MCF 10A (cell line): Measurements from ENCODE around the gene GDPD5. TPM values are rescaled to one million over a fixed set of nuclear protein-coding genes. Genes with fewer than 3 reads are reported as not detected.

Experiments
- BruUV-seq: library from RNA; stranded (reverse); fragments of 400-500 nt; replicated peaks from 2 replicates; lab custom pipeline; 2021; lab: Mats Ljungman, UMichigan
- CTCF ChIA-PET: fragments of 300-600 bp; sonication (Branson Sonifier 250); formaldehyde crosslinking; extraction: SDS; loops from one replicate; lab custom pipeline; 2021; ENCODE audit warnings: antibody characterized with exemption, inconsistent platforms; lab: Yijun Ruan, JAX
- POLR2A ChIA-PET: fragments of 300-600, 350-650 bp; sonication (Branson Sonifier 250); formaldehyde crosslinking; extraction: SDS; loops from one replicate; lab custom pipeline; 2020; ENCODE audit warnings: antibody characterized with exemption, inconsistent platforms; lab: Yijun Ruan, JAX
- DNase-seq: peaks from one replicate; pipeline ENCODE4 v3.0.0-alpha.2; 2018; ENCODE audit not compliant: unreplicated experiment
- H3K27ac Mint-ChIP-seq: one replicate; pipeline ENCODE4 v1.8.0; 2022; ENCODE audit warnings: mild to moderate bottlenecking, low read depth, mixed read lengths; ENCODE audit not compliant: unreplicated experiment
- H3K27me3 Mint-ChIP-seq: one replicate; pipeline ENCODE4 v1.8.0; 2022; ENCODE audit warnings: mixed read lengths; ENCODE audit not compliant: insufficient read depth, unreplicated experiment
- H3K36me3 Mint-ChIP-seq: one replicate; pipeline ENCODE4 v1.8.0; 2022; ENCODE audit warnings: mild to moderate bottlenecking, moderate library complexity, mixed read lengths; ENCODE audit not compliant: insufficient read depth, unreplicated experiment
- H3K4me1 Mint-ChIP-seq: one replicate; pipeline ENCODE4 v1.8.0; 2022; ENCODE audit warnings: mixed read lengths; ENCODE audit not compliant: insufficient read depth, unreplicated experiment
- H3K4me3 Mint-ChIP-seq: one replicate; pipeline ENCODE4 v1.8.0; 2022; ENCODE audit warnings: mild to moderate bottlenecking, moderate library complexity, mixed read lengths; ENCODE audit not compliant: unreplicated experiment
- H3K9me3 Mint-ChIP-seq: one replicate; pipeline ENCODE4 v1.8.0; 2022; ENCODE audit warnings: mixed read lengths; ENCODE audit not compliant: unreplicated experiment
- intact Hi-C: fragments of 100-400 bp; cut with micrococcal nuclease; formaldehyde crosslinking; loops from 2 replicates; pipeline ENCODE4 v1.14.1; 2022
- total RNA-seq: library from RNA; stranded (reverse); gene quantifications from 2 replicates; pipeline ENCODE4 v1.2.3, GENCODE V29; 2022
- TF ChIP-seq, protein P1 (sequence below): fragments of 200-600 bp; IDR thresholded peaks from one replicate; pipeline ENCODE4 v1.8.0; 2022; ENCODE audit warnings: antibody characterized with exemption, mild to moderate bottlenecking; ENCODE audit not compliant: unreplicated experiment

Gene GDPD5
- total RNA-seq, 1 experiment from 2014 or later = 5.6 TPM

GRCh38 chr11:75530577-75530976, 4.8 kb upstream of the GDPD5 start:
- no TSS peak for BruUV-seq
- ChIA-PET POLR2A (no interaction called here), CTCF (interaction anchor here (0.6 to 12.6 kb wide), 12 partner anchors 10 to 268 kb away, joined by 3 to 284 read pairs (median 4); no protein-coding TSS in a partner anchor)
- TF ChIP-seq, protein P1, sequence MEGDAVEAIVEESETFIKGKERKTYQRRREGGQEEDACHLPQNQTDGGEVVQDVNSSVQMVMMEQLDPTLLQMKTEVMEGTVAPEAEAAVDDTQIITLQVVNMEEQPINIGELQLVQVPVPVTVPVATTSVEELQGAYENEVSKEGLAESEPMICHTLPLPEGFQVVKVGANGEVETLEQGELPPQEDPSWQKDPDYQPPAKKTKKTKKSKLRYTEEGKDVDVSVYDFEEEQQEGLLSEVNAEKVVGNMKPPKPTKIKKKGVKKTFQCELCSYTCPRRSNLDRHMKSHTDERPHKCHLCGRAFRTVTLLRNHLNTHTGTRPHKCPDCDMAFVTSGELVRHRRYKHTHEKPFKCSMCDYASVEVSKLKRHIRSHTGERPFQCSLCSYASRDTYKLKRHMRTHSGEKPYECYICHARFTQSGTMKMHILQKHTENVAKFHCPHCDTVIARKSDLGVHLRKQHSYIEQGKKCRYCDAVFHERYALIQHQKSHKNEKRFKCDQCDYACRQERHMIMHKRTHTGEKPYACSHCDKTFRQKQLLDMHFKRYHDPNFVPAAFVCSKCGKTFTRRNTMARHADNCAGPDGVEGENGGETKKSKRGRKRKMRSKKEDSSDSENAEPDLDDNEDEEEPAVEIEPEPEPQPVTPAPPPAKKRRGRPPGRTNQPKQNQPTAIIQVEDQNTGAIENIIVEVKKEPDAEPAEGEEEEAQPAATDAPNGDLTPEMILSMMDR = no peak
- Mint-ChIP-seq H3K4me1 (peaks cover 5% of the 10 kb centered on the region), H3K9me3 (no peaks in the 10 kb centered on the region), H3K27me3 (no peaks in the 10 kb centered on the region), H3K27ac (no peak overlapping the region), H3K4me3 (no peak overlapping the region), H3K36me3 (no peaks in the 10 kb centered on the region)
- intact Hi-C loops = no loop called here
- DNase-seq = no peak

GRCh38 chr11:75527938-75528735, 2.4 kb upstream of the GDPD5 start:
- intact Hi-C loops = loop anchor here (2.0 kb wide), 1 partner anchor 29 kb away; no protein-coding TSS in a partner anchor
- Mint-ChIP-seq H3K9me3 (no peaks in the 10 kb centered on the region), H3K4me3 (no peak overlapping the region), H3K4me1 (peaks cover 5% of the 10 kb centered on the region), H3K27me3 (no peaks in the 10 kb centered on the region), H3K36me3 (no peaks in the 10 kb centered on the region), H3K27ac (no peak overlapping the region)
- DNase-seq = no peak
- TF ChIP-seq, protein P1 = no peak
- POLR2A ChIA-PET = no interaction called here
- CTCF ChIA-PET = interaction anchor here (0.6 to 12.6 kb wide), 7 partner anchors 66 to 370 kb away, joined by 3 to 284 read pairs (median 3); no protein-coding TSS in a partner anchor
- no TSS peak for BruUV-seq

DNA sequence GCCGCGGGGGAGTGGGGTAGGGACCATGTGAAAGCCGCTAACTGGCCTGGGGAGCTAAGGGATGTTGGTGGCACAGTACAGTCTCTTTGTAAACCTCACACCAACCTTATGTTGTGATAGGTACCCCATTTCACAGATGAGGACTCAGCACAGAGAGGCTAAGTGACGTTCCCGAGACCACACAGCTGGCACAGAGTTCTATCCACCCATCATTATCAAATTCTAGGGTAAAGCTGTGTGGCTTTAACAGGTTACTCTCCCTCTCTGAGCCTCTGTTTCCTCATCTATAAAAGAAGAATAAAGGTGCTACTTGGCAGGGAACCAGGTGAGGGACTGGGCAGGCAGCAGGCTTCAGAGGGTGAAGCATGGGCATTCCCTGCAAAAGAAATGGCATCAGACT, 1.4 kb upstream of the GDPD5 start:
- peaks cover 2% of the 10 kb centered on the region for H3K4me1 Mint-ChIP-seq
- no peak overlapping the region for H3K27ac Mint-ChIP-seq
- no TSS peak for BruUV-seq
- H3K9me3 Mint-ChIP-seq = no peaks in the 10 kb centered on the region
- intact Hi-C loops = loop anchor here (2.0 kb wide), 1 partner anchor 28 kb away; no protein-coding TSS in a partner anchor
- POLR2A ChIA-PET = no interaction called here
- TF ChIP-seq, protein P1 = no peak
- no peak for DNase-seq
- H3K36me3 Mint-ChIP-seq = no peaks in the 10 kb centered on the region
- CTCF ChIA-PET = interaction anchor here (0.6 to 12.6 kb wide), 5 partner anchors 56 to 149 kb away, joined by 3 to 284 read pairs (median 3); no protein-coding TSS in a partner anchor
- H3K27me3 Mint-ChIP-seq = no peaks in the 10 kb centered on the region
- peak overlapping the region; percentile 71 for H3K4me3 Mint-ChIP-seq

DNA sequence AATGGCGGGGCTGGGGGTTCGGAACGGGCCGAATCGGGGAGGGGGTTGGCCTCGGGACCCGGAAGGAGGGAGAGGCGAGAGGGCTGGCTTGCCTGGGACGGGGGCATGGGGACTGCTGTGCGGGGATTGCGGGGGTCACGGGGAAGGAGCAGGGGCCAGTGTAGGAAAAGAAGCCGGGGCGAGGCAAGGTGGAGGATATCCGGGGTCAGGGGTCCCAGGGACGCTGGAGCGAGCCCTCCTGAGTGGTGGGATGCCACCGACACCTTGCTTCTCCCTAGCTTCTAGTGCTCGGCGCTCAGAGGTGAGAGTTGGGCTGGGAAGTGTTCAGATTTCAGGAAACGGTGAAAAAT, 426 bp upstream of the GDPD5 start:
- H3K27ac Mint-ChIP-seq = no peak overlapping the region
- no peaks in the 10 kb centered on the region for H3K27me3 Mint-ChIP-seq
- no TSS peak for BruUV-seq

More for the DNA sequence above, 426 bp upstream of the GDPD5 start:
- CTCF ChIA-PET = interaction anchor here (0.7 to 2.7 kb wide), 6 partner anchors 23 to 138 kb away, joined by 3 to 29 read pairs (median 4); no protein-coding TSS in a partner anchor
- POLR2A ChIA-PET = interaction anchor here (1.0 kb wide), 1 partner anchor 36 kb away, joined by 4 read pairs; the partner anchor contains the start of gene SERPINH1
- Mint-ChIP-seq H3K4me1 (no peaks in the 10 kb centered on the region), H3K36me3 (no peaks in the 10 kb centered on the region), H3K9me3 (no peaks in the 10 kb centered on the region), H3K4me3 (peak overlapping the region; percentile 71)
- intact Hi-C loops = loop anchor here (2.0 kb wide), 1 partner anchor 27 kb away; no protein-coding TSS in a partner anchor
- no peak for DNase-seq
- TF ChIP-seq, protein P1 = no peak
